HG02759 (cell line): ENCODE measurements around the gene C11orf52.

Experiments used
- ATAC-seq: cut with Tn5 transposase; IDR thresholded peaks from one replicate; pipeline ENCODE4 v1.9.1; 2021; ENCODE audit warnings: mild to moderate bottlenecking, moderate library complexity; ENCODE audit not compliant: unreplicated experiment

Gene C11orf52

DNA sequence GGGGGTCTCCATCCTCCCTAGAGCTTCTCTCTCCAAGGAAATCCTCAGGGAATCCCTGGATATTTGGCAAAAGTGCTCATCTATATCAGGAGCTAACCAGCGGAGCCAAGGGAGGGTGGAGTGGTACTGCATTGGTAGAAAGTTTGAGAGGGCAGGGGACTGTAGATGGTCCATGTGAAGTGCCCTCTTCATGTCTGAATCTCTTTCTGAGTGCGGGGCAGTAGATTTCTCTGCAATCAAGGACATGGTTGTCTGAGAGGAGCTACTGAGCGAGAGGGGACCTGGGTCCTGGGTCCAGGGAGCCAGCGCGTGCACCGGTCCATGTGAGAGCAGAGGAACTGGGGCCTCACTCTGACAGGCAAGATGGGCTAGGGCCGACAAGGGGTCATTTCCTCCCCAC, 19.1 kb downstream of the C11orf52 start:
- no peak for ATAC-seq

DNA sequence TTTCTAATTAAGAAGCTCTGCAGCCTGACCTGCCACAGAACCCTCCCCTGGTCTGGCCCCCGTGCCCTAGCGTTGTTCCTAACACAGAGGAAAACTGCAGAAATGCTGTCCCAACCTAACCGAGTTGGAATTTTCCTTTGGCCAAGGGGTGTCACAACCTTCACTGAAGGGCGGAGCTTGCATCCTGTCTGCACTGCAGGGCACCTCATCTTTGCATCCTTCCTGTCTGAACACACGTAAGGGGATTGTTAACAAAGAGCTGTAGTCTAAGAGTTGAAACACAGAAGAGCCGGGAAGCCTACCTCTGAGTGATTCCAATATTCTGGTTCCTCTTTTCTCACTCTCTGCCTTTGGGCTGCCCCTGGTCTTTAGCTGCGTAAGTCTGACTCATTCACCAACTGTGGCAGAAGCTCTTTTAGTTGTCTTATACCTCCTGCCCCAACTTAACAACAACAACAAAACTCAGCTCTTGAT, 20.0 kb downstream of the C11orf52 start:
- peak; percentile 92 for ATAC-seq

DNA sequence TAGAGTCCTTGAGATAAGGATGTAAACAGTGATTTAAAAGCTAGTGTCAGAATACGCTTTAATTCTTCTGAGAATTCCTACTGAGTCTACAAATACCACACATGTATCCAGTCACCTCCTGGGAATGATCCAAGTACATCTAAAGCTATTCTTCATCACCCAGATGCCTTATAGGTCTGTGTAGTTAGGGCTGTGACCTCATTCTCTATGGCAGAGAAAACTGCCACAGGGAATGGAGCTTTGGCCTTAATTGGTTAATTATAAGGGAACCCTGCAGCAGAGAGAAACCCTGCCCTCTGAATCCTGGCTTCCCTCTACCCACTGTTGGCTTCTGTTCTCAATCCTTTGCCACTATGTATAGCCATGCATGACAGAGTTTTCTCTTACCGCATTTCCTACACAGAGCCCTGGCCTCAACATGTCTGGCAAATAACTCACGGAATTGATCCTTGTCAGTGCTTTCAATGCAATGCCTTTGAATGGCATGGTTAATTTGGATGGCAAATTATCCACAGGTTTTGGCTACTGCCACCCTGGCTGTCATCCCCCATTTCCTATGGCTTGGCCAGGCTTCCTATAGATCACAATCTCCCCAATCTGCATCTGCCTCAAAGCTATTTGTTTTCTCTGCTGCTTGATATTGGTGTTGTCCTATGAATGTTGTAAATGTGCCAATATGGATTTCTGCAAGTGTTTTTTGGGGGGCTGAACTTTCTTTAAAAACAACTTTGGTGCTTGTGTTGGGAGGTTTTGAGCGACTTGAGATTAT, 21.3 kb downstream of the C11orf52 start:
- no peak for ATAC-seq

DNA sequence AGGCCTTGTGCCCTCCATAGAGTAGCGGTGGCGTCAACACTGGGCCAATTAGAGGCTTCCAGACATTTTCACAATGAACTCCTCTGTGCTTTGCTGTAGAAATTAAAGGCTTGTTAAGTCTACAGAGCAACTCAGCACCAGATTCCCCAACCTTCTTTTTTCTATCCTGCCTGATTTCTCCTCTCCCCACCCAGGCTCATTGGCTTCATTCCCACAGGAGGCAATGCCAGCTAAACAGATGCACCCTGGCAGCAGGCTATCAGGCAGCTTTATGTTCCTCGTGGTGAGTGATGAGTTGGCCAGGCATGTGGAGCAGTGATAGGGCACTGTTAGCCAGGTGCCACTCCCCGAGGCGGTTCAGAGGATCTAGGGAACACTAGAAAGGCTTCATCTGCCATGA, 23.2 kb downstream of the C11orf52 start:
- ATAC-seq = no peak

DNA sequence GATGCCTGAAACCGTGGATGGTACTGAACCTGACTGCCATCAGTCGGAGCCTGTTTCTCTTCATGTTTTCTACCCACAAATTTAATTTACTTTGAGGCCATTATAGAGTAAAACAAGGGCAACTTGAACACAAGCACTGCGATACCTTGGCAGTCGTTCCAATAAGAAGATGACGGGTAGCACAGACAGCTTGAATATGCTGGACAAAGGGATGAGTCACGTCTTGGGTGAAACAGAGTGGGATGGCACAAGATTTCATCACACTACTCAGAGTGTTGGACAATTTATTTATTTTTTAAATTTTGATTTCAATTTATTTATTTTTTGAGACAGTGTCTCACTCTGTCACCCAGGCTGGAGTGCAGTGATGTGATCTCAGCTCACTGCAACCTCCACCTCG, 24.1 kb downstream of the C11orf52 start:
- ATAC-seq = no peak

DNA sequence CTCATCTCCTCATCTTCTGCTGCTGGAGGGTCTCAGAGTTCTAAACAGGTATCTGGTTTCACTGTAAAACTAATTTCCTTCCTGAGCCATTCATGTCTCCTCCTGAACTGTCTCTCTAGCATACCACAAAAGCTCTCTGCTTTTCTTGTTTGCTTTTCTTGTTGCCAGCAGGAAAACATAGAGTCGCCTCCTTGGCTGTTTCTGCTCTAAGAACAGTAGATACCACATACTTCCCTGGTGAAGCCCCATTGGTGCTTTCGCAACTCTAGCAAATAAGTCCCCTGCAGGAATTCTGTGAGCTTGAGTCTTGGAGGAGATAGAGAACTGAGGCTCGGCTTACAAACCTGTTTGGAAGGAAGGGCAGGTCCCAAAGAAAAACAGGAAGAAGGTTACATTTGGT, 25.4 kb downstream of the C11orf52 start:
- ATAC-seq = no peak

DNA sequence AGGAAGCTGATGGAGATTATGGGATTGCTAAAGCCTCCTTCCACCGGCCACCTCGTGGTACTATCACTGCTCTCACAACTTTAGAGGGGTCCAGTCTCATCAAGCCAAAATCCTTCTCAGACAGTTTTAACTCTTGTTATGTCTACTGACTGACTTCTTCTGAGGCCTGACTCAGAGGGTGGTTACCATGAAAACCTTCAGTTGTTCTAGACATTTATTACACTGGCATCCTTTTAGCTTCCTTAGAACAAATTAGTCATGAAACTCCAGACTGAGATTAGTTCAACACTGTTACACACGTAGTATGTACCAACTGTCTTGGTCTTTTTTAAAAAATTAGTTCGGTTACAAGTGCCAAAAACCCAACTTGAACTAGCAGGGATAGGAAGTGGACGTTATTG, 25.9 kb downstream of the C11orf52 start:
- ATAC-seq = no peak

DNA sequence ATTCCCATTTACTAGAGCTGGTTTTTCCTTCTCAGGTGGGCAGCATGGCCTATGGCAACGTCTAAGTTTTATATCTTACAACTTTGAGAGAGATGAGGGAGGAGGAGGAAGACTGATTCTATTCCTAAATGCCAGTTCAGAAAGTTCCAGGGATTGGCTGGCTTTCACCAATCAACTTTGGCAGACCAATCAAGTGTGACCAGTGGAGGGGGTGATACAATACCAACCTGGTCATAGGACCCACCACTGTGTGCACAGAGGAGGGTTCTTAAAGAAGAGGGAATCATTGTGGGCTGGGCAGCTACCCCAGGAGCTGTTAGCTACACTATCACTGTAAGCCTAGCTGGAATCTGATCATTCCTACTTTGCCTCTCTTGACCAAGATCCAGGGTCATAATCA, 26.5 kb downstream of the C11orf52 start:
- no peak for ATAC-seq

DNA sequence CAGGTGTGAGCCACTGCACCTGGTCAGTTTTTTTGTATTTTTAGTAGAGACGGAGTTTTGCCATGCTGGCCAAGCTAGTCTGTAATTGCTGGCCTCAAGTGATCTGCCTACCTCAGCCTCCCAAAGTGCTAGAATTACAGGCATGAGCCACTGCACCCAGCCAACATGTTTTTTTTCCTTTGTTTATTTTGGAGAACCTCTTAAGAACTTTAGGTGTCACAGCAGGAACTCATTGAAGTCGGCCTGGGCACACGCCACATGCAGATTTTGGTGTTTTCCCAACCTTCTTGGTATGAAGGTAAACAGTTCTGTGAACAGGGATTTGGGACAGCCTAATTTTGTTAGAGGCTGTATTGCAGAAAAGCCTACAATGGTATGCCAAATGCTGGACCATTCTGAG, 27.8 kb downstream of the C11orf52 start:
- no peak for ATAC-seq

DNA sequence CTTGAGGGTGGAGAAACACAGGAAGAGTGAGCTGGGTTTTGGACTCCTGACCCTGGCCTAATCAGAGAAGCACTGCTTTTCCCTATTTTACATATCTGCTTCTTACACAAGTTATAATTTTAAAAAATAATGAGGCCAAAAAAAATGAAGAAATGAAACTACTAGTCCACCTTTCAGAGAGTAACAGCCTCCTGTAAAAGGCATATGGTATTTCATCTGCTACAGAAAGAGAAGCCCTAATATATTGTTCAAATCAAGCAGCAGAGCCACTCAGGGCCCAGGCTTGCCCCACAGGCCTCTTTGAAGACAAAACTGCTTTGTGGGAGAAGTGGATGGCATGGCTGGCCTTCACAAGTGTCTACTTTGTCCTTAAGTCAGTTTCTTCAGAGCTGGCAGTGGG, 28.4 kb downstream of the C11orf52 start:
- ATAC-seq = no peak

DNA sequence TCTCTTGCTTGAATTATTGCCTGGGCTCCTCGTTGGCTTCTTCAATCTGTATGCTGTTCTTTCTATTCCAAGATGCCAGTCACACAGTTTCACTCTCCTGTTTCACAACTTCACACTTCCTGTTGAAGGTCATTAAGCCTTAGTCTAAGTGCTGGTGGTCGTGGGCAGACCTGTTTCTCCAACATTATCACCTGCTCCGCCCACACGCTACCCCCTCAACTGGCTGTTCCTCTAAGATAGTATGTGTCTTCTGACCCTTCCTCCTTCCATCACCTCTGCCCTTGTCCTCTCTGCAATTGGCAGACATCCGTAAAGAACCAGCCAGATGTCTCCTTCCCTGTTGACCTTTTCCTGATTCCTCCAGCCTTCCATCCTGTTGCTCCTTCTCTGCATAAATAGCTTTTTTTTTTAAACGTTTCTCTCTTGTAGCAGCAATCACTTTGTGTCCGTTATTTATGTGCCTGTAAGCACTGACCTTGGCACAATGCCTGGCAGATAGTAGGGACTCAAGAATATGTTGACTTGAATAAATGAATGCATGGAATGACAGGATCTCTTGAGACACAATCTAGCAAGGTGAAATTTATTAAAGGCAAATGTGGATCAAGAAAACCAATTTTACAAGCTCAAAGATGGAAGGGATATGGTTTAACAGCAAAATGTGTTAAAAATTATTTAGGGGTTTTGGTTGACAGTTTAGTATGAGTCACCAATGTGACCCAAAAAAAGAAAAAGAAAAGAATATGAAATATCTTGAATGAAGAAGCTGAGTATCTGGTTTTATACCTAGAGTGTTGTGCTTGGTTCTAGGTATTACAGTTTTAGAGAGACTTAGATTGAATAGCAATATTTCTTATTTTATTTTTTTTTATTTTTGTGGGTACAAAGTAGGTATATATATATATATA, 31.1 kb downstream of the C11orf52 start:
- ATAC-seq = no peak

DNA sequence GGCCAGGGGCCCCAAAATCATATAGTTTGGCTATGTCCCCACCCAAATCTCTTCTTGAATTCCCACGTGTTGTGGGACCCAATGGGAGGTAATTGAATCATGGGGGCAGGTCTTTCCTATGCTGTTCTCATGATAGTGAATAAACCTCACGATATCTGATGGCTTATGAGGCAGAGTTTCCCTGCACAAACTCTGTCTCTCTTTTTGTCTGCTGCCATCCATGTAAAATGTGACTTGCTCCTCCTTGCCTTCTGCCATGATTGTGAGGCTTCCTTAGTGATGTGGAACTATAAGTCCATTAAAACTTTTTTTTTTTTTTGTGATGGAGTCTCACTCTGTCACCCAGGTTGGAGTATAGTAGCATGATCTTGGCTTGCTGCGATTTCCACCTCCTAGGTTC, 32.9 kb downstream of the C11orf52 start:
- no peak for ATAC-seq

DNA sequence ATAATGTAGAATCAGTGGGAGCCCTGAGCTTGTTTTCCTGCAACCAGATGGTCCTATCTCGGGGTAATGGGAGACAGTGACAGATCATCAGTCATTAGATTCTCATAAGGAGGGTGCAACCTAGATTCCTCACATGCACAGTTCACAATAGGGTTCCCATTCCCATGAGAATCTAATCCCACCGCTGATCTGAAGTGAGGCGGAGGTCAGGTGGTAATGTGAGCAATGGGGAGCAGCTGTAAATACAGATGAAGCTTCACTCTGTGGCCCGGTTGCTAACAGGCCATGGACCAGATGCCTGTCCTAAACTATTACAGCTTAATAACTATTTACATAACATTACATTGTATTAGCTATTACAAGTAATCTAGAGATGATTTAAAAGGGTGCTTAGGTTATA, 35.4 kb downstream of the C11orf52 start:
- ATAC-seq = no peak

DNA sequence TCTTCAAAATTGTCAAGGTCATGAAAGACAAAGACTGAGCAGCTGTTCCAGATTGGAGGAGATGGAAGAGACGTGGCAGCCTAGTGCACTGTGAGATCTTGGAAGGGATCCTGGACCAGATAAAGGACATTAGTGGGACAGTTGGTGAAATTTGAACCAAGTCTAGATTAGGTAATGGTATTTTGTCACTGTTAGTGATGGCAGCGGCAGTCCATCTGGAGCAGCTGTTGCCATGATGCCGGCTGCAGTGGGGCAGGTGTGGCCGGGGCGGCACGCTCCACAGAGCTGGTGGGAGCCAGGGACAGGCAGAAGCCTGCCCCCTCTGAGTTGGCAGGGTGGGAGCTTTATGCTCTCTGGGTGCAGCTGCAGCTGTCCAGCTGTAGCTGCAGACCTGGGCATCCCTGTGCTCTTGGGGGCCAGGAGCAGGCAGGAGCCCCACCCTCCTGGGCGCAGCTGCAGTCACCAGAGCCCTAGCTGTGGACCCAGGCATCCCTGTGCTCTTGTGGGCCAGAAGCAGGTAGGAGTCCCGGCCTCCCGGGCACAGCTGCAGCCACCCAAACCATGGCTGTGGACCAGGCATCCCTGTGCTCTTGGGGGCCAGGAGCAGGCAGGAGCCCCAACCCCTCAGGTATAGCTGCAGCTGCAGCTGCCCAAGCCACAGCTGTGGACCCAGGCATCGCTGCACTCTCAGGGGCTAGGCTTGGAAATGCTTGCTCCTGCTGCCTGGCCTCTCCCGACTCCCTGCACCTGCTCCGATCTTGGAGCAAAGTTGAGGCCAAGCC, 39.1 kb downstream of the C11orf52 start:
- ATAC-seq = no peak

DNA sequence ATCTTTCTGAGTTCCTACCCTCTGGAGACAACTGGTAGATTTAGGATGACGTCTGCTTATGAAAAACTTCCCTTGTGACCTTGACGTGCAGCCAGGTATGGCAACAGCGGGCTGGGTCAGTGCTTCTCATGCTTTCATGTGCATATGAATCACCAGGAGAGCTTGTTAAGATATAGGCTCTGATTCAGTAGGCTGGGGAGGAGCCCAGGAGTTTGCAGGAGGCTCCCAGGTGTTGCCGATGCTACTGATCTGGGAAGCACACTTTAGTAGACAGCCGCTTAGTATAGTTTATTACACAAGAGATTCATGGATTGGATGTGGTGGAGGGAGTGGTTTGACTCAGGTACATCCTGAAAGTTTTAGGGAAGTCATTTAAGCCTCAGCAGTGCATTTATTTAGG, 42.2 kb downstream of the C11orf52 start:
- no peak for ATAC-seq

DNA sequence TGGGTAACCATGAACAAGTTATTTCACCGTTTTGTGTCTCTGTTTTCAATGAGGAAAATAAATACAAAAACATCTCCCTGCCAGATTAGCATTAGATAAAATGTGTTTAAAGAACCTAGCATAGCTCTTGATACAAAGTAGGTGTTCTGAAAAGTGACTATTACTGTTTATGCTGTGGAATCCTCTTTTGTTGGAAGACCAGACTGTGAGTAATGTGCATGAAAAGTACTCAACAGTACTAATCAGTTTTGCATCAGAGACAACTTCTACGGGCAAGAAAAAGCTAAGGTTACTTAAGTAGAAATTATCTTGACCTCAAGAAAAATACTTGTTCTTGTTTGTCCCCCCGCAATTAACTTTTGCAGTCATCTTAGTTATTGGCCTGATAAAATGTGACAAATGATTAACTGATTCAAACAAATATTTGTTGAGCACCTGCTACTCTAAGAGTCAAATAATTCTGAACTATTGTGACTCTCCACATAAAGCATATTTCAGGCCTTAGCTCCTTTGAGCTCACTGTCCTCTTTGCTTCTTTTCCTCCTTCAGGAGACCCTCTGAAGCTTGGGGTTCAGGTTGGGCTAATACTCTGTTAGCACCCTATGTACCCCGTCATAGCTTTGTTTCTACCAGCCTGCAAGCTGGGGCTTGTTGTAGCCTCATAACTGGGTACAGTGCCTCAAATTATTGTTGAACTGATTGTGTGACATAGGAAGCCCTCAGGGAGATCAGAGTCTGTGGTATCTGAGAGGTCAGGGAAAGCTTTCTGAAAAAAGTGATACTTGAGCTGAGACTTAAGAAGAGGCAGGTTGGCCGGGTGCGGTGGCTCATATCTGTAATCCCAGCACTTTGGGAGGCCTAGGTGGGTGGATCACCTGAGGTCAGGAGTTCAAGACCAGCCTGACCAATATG, 42.9 kb downstream of the C11orf52 start:
- no peak for ATAC-seq

DNA sequence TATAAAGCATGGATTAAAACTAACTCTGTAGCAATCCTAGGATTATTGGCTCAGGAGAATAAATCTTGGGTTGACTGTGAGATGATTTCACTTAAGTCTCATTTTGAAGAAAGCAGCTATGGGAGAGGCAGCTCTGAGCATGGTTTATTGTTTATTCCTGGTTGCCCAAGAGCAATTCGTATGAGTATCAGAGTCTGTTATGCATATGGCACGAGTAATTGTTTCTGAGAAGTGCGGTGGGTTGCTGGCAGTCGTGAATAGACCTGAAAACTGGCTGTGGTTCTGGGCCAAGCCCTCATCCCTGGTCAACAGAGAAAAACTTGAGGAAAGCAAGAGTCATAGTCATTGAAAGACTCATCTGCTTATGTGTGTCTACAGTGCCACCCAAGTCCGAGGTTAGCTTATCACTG, 45.2 kb downstream of the C11orf52 start:
- no peak for ATAC-seq

DNA sequence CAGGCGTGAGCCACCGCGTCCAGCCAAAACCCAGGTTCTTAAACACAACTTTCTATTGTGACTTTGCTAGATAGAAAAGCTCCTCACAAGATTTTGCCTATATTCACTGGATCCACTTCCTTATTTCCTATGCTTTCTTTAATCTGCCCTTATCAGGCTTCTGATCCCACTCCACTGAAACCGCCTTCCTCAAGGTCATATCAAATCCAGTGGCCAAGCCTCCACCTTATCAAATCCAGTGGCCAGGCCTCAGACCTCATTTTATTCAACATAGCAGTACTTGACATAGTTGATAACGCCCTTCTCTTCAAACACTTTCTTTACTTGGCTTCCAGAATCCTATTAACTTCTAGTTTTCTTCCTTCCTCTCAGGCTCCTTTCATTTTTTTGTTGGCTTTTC, 48.0 kb downstream of the C11orf52 start:
- ATAC-seq = no peak

DNA sequence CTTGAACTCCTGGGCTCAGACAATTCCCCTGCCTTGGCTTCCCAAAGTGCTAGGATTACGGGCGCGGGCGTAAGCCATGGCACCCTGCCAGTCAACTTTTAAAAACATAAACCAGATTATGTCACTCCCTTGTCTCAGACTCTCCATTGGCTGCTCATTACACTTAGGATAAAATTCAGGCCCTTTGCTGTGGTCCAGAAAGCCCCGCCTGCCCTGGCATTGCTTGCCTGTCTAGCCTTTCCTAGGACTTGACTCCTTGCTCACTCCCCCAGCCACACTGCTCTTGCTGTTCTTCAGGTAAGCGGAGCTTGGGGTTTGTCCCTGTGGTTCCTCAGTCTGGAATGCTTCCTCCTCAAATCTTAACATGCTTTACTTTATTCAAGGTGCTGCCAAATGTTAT, 48.9 kb downstream of the C11orf52 start:
- ATAC-seq = no peak

DNA sequence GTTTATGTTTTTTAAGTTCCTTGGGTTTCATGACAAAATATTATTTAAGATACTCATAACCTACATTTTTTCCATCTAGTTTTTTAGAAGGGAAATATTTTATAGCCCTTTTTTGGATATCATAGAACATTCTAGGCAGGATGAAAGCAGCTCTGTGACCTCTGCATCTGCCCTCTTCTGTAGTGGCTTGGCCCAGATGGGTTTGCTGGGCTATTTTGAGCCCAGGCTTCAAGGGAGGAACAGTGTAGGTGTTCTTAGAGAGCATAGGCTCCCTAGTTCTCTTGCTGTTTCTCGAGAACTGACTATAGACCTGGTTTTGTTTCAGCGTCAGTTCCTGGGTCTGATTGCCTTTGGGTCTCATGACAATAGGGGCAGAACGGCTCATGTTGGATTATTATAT, 50.6 kb downstream of the C11orf52 start:
- no peak for ATAC-seq
